HEK293 (cell line): Measurements from ENCODE around the gene RBM14.
"Not testable (repeated sequence)": the region's sequence is repeated elsewhere in the genome, so short reads cannot be mapped to it uniquely, and the experiment has no call there.

Experiments used
- CTCF ChIA-PET: fragments of 350-600 bp; formaldehyde crosslinking; extraction: SDS; loops from one replicate; lab custom pipeline; 2021; ENCODE audit warnings: antibody characterized with exemption; lab: Yijun Ruan, JAX
- POLR2A ChIA-PET: fragments of 300-600 bp; formaldehyde crosslinking; extraction: SDS; loops from one replicate; lab custom pipeline; 2020; ENCODE audit warnings: antibody characterized with exemption, inconsistent platforms; lab: Yijun Ruan, JAX
- H3K27ac ChIP-seq: fragments of 200-500 bp; sonication (Bioruptor generic); 2 replicates; pipeline ENCODE4 v1.5.1; 2014; ENCODE audit warnings: low read depth, low read length, control low read depth, inconsistent platforms; ENCODE audit errors: extremely low read depth
- H3K36me3 ChIP-seq, 2 experiments: fragments of 200-500 bp in 1 of 2; sonication (Bioruptor generic) in 1 of 2; 1 replicate in 1 of 2; 2 replicates in 1 of 2; pipeline ENCODE4 v1.5.1; 2014 to 2017; ENCODE audit warnings: inconsistent platforms in 2 of 2, low read length in 2 of 2; ENCODE audit not compliant: control insufficient read depth in 2 of 2, insufficient read depth in 1 of 2
- H3K4me1 ChIP-seq: fragments of 200-500 bp; sonication (Bioruptor generic); 2 replicates; pipeline ENCODE4 v1.5.1; 2014; ENCODE audit warnings: mild to moderate bottlenecking, low read length, inconsistent platforms; ENCODE audit not compliant: control insufficient read depth, insufficient read depth
- H3K4me3 ChIP-seq: 2 replicates; pipeline ENCODE4 v1.5.1; 2011; ENCODE audit warnings: low read depth, mild to moderate bottlenecking, control low read depth, low read length, moderate library complexity
- H3K9me3 ChIP-seq: fragments of 200-500 bp; sonication (Bioruptor generic); 2 replicates; pipeline ENCODE4 v1.5.1; 2014; ENCODE audit warnings: low read depth, low read length, inconsistent platforms; ENCODE audit not compliant: control insufficient read depth, insufficient read depth
- ATF2 ChIP-seq: fragments of 450-650 bp; formaldehyde crosslinking; IDR thresholded peaks from 2 replicates; pipeline ENCODE4 v1.5.1; 2016; ENCODE audit warnings: missing biosample characterization, missing genetic modification characterization, low read depth
- EGR2 ChIP-seq: fragments of 450-650 bp; formaldehyde crosslinking; IDR thresholded peaks from 2 replicates; pipeline ENCODE4 v1.5.1; 2016; ENCODE audit warnings: low read depth, missing biosample characterization, missing genetic modification characterization
- MYNN ChIP-seq: fragments of 450-650 bp; formaldehyde crosslinking; IDR thresholded peaks from 2 replicates; pipeline ENCODE4 v1.5.1; 2016; ENCODE audit warnings: missing biosample characterization, missing genetic modification characterization, borderline replicate concordance
- REPIN1 ChIP-seq: fragments of 450-650 bp; formaldehyde crosslinking; IDR thresholded peaks from 2 replicates; pipeline ENCODE4 v1.5.1; 2017; ENCODE audit warnings: missing biosample characterization, missing genetic modification characterization, low read depth
- SCRT1 ChIP-seq: fragments of 450-650 bp; formaldehyde crosslinking; IDR thresholded peaks from 2 replicates; pipeline ENCODE4 v1.5.1; 2016; ENCODE audit warnings: missing biosample characterization, missing genetic modification characterization, borderline replicate concordance
- SCRT2 ChIP-seq: fragments of 450-650 bp; formaldehyde crosslinking; IDR thresholded peaks from 2 replicates; pipeline ENCODE4 v1.5.1; 2016; ENCODE audit warnings: missing biosample characterization, missing genetic modification characterization
- ZBTB1 ChIP-seq: fragments of 450-650 bp; formaldehyde crosslinking; IDR thresholded peaks from 2 replicates; pipeline ENCODE4 v1.5.1; 2016; ENCODE audit warnings: missing biosample characterization, missing genetic modification characterization
- ZBTB21 ChIP-seq: fragments of 450-650 bp; formaldehyde crosslinking; IDR thresholded peaks from 2 replicates; pipeline ENCODE4 v1.5.1; 2017; ENCODE audit warnings: missing biosample characterization, missing genetic modification characterization
- ZFHX2 ChIP-seq: fragments of 450-650 bp; formaldehyde crosslinking; conservative IDR thresholded peaks from 2 replicates; pipeline ENCODE4 v1.5.1; 2016; ENCODE audit warnings: missing biosample characterization, missing genetic modification characterization
- ZNF146 ChIP-seq: fragments of 450-650 bp; formaldehyde crosslinking; IDR thresholded peaks from 2 replicates; pipeline ENCODE4 v1.5.1; 2016; ENCODE audit warnings: missing biosample characterization, missing genetic modification characterization
- ZNF2 ChIP-seq: fragments of 450-650 bp; formaldehyde crosslinking; IDR thresholded peaks from 2 replicates; pipeline ENCODE4 v1.5.1; 2016; ENCODE audit warnings: missing biosample characterization, missing genetic modification characterization
- ZNF335 ChIP-seq: fragments of 450-650 bp; formaldehyde crosslinking; conservative IDR thresholded peaks from 2 replicates; pipeline ENCODE4 v1.5.1; 2016; ENCODE audit warnings: missing biosample characterization, missing genetic modification characterization
- ZNF585B ChIP-seq: fragments of 450-650 bp; formaldehyde crosslinking; IDR thresholded peaks from 2 replicates; pipeline ENCODE4 v1.5.1; 2016; ENCODE audit warnings: missing biosample characterization, missing genetic modification characterization
- ZNF629 ChIP-seq: fragments of 450-650 bp; formaldehyde crosslinking; IDR thresholded peaks from 2 replicates; pipeline ENCODE4 v1.5.1; 2017; ENCODE audit warnings: missing biosample characterization, missing genetic modification characterization
- TF ChIP-seq, protein P1 (sequence below): fragments of 450-650 bp; formaldehyde crosslinking; IDR thresholded peaks from 2 replicates; pipeline ENCODE4 v1.5.1; 2016; ENCODE audit warnings: missing biosample characterization, missing genetic modification characterization

The RBM14 gene

DNA sequence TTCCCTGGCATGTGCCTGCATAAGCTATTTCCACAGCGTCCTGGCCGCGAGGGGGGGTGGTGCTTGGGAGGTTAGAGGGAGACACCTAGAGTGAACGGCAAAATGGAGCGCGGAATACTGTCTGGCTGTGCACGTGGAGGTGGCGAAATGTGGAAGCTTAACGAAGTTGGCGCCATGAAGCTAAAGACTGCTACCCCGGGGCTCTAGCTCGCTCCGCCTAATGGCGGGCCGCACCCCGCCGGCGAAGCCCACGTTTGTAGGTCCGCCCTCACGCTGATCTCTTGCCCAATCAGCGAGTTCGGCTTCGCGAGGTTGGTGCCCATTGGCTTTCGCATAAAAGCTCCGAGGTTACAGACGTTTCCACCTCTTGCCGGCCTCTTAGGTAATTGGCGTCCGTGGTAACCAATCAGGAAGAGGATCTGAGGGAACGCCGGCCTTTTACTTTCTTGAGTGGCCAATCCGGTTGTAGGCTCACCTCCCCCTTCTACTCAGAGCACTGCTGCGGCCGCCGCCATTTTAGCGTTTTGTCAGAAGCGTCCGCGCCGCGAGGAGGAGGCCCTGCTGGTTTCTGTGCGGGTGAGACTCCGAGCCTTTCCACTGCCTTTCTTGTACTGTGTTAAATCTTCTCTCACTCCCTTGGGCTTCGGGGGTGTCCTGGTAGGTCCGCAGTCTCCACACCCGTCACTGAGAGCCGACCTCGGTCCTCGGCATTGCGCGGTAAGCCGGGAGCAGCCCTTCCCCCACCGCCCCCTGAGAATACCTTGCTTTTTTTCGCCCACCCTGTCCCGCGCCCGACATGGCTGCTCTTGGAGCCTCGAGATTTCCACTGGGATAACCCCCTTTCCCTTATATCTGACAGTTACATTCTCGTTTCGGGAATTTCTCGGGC lies 22.0 kb downstream of the RBM14 start, which contains the start of gene RBM4 (continued):
- TF ChIP-seq, protein P1, sequence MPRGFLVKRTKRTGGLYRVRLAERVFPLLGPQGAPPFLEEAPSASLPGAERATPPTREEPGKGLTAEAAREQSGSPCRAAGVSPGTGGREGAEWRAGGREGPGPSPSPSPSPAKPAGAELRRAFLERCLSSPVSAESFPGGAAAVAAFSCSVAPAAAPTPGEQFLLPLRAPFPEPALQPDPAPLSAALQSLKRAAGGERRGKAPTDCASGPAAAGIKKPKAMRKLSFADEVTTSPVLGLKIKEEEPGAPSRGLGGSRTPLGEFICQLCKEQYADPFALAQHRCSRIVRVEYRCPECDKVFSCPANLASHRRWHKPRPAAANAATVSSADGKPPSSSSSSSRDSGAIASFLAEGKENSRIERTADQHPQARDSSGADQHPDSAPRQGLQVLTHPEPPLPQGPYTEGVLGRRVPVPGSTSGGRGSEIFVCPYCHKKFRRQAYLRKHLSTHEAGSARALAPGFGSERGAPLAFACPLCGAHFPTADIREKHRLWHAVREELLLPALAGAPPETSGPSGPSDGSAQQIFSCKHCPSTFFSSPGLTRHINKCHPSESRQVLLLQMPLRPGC: peak; percentile 58
- TF ChIP-seq MYNN (tag by site-specific recombination) (0 out of 2 replicates have a peak, but pooled peaks have one; percentile 20), ZNF146 (no peak), ZNF629 (tag by site-specific recombination) (no peak; the same call in 1 of the 2 replicates)
- TF ChIP-seq, all 188 proteins: peak for 53

GRCh38 chr11:66639066-66639813 lies 22.8 kb downstream of the RBM14 start:
- no peaks in the 10 kb centered on the region; the same call in 1 of the 2 replicates for H3K4me1 ChIP-seq
- CTCF ChIA-PET: interaction anchor here (0.6 to 1.3 kb wide), 2 partner anchors 39 to 1611 kb away, joined by 3 to 6 read pairs; no protein-coding TSS in a partner anchor
- H3K4me3 ChIP-seq: peak overlapping the region; percentile 62
- H3K36me3 ChIP-seq: peaks cover 5 to 62% of the 10 kb centered on the region in 2 experiments
- POLR2A ChIA-PET: interaction anchor here (0.7 to 5.9 kb wide), 13 partner anchors 10 to 568 kb away, joined by 3 to 98 read pairs (median 13); partner anchors contain the start of genes ACTN3, CCDC87, CCS and DPP3
- TF ChIP-seq ZNF2 (tag by site-specific recombination) (0 out of 2 replicates have a peak, but pooled peaks have one; percentile 1), SCRT2 (tag by site-specific recombination) (peak; percentile 93), ZBTB1 (tag by site-specific recombination) (no peak), SCRT1 (tag by site-specific recombination) (peak; percentile 52; the same call in 1 of the 2 replicates), REPIN1 (tag by site-specific recombination) (no peak), ZFHX2 (tag by site-specific recombination) (peak; percentile 52), EGR2 (tag by site-specific recombination) (peak; percentile 38; the same call in 1 of the 2 replicates), ZNF335 (0 out of 2 replicates have a peak, but pooled peaks have one; percentile 40), ZBTB21 (tag by site-specific recombination) (0 out of 2 replicates have a peak, but pooled peaks have one; percentile 5), ZNF585B (tag by site-specific recombination) (no peak)
- no peaks in the 10 kb centered on the region for H3K9me3 ChIP-seq
- H3K27ac ChIP-seq: peak overlapping the region; percentile 68

- H3K9me3 ChIP-seq, H3K27ac ChIP-seq, H3K4me1 ChIP-seq, CTCF ChIA-PET: not testable (repeated sequence)
- peak overlapping the region; percentile 62 for H3K4me3 ChIP-seq
- POLR2A ChIA-PET: interaction anchor here (1.1 to 5.9 kb wide), 5 partner anchors 9 to 47 kb away, joined by 3 to 98 read pairs (median 36); partner anchors contain the start of genes CCDC87, CCS, RBM14 and RBM4B
- 0 out of 2 replicates have a peak, but pooled peaks have one; percentile 7 for TF ChIP-seq ZBTB21 (tag by site-specific recombination)
- TF ChIP-seq ATF2: 0 out of 2 replicates have a peak, but pooled peaks have one; percentile 49
- 0 out of 2 replicates have a peak, but pooled peaks have one; percentile 35 for TF ChIP-seq ZNF629 (tag by site-specific recombination)
- peaks cover 5 to 63% of the 10 kb centered on the region in 2 experiments for H3K36me3 ChIP-seq
Measured at GRCh38 chr11:66639814-66640340, 23.4 kb downstream of the RBM14 start.
